SK-N-DZ (cell line): ENCODE results near the gene RPL29.
"Not testable (repeated sequence)": the region's sequence is repeated elsewhere in the genome, so short reads cannot be mapped to it uniquely, and the experiment has no call there.

ENCODE experiments used
- DNase-seq: peaks from one replicate; pipeline ENCODE4 v3.0.0-alpha.2; 2015; ENCODE audit warnings: low spot score

RPL29 gene

DNA sequence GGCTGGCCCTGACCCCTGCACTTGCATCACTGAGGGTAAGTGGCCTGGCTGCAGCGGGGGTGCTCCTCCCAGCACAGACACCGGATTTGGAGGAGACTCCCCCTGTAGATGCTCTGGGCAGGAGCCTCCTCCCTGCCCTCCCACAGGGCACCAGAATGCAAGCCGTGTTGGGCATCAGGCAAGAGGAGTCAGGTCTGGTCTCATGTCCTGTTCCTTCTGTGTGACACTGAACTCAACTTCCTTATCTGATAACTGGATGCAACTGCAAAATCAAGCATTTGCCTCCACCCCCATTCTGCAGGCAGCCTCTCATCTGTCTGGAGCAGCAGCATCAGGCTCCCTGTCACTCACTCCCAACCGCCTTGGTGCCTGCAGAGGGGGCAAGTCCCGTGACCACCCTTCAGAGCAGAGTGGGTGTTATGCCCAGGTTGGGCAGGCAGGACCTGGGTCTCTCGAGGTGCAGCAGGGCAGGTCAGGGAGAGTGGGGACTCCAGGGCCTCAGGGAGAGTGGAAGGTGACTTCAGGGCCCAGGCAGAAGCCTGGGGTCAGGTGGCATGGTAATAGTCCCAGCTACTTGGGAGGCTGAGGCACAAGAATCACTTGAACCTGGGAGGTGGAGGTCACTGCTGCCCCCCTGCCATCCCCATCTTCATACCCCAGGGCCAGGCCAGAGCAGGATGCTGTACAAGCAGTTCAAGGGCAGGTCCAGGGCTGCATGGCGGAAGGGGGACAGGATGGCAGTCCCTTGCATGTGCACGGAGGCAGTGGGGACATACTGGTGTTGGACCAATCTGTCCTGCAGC lies 10.5 kb upstream of the RPL29 start:
- peak; percentile 60 for DNase-seq

DNA sequence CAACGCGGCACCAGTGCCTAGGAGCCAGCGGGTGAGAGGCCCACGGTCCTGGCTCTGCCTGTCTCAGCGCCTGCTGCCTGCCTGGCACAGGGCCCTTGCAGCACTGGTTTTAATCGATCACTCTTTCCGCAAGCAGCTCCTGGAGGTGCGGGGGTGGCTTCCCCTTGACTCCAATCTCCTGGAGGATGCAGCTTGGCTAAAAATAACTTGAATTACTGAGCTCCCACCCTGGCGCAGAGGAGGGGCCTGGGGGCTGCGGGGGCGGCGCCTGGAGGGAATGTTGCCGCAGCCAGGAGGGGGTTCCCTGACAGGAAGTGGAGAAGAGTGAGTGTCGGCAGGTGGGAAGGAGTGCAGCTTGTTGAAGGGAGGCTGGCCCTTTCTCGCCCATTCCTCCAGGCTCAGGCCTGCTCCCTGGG lies 9.9 kb upstream of the RPL29 start:
- DNase-seq = peak; percentile 68

DNA sequence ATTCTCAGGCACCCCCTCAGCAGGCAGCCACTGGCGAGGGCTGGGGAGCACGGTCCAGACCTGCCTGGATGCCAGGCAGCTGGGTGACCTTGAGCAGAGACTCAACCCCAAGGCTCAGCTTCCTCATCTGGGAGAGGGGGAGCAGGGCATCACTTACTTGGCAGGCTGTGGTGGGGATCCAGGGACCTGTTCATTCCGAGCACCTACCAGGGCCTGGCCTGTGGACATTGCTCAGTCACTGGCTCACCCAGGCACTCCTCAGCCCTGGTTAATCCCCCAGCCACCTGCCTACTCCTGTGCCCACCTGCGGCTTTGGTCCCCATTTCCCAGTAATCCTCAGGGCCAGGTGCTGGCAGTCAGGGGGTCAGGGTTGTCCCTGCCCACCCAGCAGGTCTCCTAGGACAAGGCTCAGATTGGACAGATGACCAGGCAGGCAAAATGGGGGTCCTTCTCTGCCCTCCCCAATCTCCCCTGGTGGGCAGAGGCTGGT lies 9.3 kb upstream of the RPL29 start:
- no peak for DNase-seq

DNA sequence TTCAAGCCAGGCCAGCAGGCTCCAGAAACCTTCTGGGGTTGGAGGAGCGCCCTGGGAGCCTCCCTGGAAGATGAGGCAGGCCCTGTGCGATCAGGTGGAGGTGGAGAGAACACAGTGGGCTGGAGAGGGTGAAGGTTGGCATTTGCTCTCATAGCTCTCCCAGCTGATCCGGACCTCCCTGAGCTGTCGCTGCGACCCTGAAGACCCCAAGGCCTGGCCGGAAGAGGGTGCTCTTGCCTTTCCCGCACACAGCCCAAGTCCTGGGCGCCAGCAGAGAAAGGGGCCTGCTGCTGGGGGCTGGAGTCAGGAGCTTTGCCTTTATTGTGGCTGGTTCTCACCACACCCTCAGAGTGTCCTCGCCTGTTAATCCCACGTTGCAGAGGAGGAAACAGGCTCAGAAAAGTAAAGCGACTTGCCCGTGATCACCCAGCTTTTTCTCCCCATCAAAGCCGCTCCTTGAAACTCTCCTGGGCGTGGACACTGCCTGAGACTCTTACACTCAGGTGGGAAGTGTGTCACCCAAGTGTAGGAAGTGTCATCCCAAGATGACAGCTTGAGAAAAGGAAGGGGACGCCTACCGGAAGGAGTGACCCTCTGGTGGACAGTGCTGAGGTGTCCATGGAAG lies 8.6 kb upstream of the RPL29 start:
- DNase-seq = peak; percentile 81

DNA sequence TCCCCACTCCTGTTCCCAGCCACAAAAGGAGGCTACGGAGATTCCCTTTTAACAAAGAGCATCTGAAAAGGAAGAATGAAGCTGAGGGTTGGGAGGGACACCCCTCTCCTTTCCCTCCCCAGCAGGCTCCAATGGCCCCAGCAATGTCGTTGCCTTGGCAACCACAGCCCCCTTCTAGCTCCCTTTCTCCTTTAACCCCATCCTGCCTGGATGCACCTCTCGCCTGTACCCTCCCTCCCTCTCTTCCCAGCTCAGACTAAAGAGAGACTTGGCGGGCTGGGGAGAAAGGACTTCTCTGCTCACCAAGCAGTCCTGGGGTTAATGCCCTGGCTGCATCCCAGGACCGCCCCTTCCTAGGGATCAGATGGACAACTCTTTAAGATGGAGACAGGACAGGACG lies 7.1 kb upstream of the RPL29 start:
- no peak for DNase-seq

DNA sequence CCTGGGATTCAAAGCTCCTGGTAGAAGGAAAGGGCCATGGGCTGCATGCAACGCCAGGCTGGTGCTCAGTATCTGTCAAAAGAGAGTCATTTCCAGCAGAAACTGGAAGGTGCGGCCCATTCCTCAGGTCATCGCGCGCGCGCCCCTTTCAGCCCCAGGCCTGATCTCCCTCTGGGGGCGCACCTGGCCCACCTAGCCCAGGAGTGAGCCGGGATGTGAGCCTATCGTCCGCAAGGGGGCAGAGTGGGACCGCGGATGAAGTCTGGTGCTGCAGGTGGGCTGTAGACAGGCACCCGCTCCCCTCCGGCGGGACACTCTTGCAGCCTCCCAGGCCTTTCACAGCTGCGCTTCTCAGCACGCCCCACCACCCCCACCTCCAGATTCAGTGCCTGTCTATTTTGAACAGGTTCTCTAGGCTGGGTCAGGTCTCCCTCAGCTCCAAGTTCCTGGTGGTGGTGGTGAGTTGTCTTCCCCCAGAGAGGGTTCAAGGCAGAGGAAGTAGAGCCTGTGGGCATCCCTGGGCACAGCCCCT lies 5.8 kb upstream of the RPL29 start:
- peak; percentile 81 for DNase-seq

DNA sequence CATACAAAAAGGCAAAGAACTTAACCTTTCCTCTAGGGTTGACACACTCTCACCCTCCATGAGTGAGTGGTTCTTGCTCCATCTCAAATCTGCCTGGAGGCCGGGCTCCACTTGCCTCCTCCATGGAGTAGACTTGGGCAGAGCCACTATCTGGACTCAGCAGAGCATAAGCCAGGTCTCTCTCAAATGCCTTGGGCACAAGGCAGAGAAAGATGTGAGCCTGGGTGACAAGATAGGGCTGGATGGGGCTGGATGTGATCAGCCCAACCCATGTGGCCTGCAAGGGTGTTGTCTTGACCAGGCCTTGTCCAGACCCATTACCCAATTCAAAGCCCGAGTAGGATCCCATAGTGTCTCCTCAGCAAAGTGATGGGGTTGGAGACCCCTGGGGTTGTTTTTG lies 4.2 kb upstream of the RPL29 start:
- DNase-seq = no peak

DNA sequence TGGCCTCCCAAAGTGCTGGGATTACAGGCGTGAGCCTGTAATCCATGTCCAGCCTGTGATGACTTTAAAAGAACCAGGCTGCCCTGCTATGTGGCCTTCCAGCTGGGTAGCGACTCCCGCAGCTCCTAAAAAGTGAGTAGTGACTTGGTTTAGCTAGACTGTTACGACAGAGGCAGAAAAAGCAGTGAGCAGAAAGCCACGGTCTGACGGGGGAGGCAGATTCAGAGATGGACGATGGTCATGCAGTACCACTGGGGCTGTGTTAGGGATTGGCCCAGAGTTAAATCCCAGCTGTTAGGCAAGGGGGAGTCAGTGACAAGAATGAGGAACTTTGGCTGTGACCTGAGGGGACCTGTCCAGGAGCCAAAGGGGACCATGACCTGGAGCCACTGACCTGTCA lies 3.1 kb upstream of the RPL29 start:
- DNase-seq = no peak

DNA sequence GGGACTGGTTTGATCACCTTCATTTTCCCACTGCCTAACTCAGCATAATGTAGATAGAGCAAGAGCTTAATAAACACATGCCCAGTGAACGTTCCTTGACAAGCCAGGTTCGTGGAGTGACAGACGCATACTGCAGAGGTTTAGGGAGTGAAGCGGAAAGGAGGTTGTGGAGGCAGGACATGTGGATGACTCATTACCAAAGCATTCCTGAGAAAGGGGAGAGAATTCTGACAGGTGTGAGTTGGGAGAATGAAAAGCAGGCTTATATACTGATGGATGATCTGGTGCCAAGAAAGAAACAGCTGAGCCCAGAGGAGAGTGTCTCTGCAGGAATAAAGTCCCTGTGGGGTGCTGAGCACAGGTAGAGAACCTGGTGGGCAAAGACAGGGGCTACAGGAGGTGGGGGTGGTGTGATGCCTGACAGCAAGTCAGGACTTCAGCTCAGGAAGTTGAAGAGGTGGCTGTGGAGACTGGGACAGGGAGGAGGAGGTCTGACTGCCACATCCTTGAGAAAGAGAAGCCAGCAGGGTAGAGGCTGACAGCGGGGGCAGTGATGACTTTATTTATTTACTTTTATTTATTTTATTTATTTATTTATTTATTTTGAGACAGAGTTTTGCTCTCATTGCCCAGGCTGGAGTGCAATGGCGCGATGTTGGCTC lies 2.4 kb upstream of the RPL29 start:
- no peak for DNase-seq

DNA sequence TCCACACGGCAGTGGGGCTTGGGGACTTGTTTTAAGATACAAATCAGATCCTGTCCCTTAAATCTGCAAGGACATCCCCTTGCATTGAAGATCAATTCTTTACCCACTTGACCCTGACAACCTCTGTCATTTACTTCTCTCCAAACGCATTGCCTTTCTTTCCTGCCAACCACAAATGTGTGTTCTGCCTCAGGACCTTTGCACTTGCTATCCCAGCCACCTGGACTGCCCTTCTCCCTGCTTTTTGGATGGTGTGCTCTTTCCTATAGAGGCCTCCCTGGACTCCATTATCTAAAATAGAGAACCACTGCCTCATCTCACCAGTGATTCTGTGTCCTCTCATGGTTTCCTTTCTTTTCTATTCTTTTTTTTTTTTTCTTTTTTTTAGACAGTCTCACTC lies 1.5 kb upstream of the RPL29 start:
- DNase-seq = no peak

DNA sequence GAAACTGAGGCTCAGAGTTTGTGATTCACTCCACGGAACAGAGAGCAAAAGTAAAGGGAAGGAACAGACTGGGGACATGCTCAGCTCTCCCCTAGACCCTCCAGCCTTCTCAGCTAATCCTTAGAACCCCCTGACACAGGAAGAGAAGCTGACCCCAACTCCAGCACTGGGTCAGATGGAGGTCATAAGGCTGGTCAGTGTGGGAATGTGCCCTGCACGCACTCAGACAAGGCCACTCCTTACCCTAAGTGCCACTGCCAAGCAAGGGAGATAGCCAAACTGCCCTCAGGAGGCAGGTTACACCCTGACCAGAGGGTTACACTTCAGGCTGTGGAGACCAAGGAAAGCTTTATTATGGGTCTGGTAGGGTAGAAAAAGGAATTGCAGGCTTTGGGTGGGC lies 1.2 kb downstream of the RPL29 start:
- no peak for DNase-seq

DNA sequence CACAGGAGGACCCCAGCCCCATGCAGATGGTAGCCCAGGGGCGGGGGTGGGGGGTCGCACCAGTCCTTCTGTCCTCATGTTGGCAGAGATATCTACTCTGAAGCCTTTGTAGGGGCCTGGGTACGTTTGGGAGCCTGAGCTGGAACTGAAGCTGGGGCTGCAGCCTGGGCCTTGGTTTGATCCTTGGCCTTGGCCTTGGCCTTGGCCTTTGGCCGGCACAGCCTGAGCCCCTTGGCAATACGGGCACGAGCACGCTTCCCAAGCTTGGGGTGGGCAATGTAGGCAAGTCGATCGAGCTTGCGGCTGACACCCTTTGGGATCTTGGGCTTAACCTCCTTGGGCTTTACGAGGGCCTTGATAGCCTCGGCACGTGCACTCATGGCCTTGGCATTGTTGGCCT lies 2.0 kb downstream of the RPL29 start:
- DNase-seq = not testable (repeated sequence)

DNA sequence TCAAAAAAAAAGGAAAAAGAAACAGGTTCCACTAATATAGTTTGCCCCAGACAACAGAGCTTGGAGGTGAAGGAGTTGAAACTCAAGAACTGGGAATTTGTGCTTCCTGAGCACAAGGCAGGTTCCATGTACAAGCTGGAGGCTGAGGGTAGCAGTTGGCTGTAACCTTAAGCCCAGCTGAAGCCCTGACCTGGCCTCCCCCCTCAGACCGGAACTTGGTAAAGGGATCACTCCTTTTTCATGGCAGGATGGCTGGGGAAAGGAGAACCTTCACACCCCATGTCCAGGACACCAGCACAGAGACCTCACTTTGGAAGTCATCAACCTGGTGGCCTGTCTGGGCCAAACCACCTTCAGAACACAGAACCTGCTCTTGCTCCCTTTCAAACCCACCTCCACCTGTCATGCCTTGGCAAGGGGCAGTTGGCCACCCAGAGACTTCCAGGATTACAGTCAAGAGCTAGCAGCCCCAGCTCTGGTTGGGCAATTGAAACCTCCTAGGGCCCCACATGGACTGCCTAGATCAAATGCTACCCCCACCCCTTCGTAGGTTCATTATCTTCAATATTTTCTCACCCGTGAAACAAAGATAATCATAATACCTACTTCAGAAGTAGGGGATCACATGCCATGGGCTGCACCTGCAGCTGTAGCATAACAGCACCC lies 3.5 kb downstream of the RPL29 start:
- DNase-seq = no peak

DNA sequence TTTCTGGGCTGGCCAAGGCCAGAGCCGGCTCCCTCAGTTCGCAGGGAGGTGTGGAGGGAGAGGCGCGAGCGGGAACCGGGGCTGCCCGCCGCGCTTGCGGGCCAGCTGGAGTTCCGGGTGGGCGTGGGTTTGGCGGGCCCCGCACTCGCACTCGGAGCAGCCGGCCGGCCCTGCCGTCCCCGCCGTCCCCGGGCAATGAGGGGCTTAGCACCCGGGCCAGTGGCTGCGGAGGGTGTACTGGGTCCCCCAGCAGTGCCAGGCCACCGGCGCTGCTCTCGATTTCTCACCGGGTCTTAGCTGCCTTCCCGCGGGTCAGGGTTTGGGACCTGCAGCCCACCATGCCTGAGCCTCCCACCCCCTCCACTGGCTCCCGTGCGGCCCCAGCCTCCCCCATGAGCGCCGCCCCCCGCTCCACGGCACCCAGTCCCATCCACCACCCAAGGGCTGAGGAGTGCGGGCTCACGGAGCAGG lies 5.2 kb downstream of the RPL29 start:
- DNase-seq = not testable (repeated sequence)

DNA sequence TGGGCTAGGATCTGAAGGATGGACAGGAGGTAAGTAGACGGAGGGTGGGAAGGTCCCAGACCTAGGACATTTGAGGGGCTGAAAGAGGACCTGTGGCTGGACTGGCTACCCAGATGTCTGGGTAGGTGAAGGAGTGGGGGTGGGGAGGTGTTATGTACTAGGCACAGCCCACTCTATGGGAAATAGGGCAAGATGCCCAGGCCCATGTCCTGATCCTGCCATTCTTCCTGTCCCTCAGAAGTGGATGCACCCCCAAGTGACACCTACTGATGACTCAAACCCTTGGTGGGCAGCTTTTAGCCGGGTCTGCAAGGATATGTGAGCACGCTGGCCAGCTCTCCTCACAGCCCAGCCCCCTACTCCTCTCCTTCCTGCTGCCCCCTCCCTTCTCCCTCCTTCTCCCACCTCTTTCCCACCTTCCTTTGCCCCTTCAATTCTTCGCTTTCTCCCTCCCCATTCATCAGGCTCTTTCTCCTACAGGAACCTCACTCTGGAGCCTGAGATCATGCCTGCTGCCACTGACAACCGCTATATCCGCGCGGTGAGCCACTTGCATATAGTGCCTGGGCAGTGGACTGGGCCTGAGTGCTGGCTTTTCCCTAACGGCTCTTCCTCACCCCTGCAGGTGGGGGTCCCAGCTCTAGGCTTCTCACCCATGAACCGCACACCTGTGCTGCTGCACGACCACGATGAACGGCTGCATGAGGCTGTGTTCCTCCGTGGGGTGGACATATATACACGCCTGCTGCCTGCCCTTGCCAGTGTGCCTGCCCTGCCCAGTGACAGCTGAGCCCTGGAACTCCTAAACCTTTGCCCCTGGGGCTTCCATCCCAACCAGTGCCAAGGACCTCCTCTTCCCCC lies 7.2 kb downstream of the RPL29 start:
- no peak for DNase-seq

DNA sequence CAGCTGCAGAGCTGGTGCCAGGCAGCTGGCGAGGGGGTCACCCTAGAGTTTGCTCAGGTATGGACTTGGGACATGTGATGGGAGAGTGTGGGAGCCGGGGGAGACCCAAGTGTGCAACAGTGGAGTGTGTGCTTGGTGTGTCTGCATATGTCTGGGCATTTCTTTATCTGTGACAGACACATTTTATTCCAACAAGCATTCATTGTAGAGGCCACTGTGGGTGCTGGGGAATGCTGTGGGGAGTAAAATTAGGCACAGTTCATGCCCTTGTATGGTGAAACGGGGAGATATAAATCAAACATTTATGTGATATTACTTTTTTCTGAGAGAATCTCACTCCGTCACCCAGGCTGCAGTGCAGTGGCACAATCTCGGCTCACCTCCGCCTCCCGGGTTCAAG lies 8.1 kb downstream of the RPL29 start:
- no peak for DNase-seq

DNA sequence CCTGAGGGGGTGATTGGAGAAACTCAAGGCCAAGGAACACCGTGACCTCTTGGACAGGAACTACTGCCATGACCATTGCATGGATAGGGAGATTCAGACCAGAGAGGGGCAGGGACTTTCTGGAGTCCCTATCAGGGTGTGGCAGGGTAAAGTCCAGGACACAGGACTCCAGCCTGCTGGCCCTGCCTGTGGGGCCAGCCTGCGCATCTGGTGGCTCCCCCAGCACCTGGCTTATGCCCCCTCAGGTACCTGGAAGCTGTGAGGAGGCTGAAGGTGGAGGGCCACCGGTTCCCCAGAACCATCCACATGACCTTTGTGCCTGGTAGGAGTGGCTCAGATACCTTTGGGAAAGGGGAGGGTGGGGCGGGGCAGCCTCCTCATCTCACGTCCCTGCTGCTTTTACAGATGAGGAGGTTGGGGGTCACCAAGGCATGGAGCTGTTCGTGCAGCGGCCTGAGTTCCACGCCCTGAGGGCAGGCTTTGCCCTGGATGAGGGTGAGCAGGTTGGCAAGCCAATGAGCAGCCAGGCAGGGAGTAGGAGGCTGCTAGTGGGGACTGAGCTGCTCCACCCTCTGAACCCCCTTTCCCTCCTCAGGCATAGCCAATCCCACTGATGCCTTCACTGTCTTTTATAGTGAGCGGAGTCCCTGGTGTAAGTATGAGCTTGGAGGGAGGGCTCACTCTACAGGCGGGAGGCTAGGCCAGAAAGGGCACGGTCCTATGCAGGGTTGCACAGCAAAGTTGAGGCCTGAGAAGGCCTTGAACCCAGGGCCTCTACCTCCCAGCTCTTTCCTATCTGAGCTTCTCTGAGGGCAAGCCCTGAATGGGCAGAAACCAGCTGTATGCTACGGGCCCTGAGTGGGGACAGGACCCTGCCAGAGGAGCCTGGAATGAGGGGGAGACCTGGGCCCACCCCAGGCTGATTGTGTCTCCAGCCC lies 9.4 kb downstream of the RPL29 start:
- DNase-seq = no peak

DNA sequence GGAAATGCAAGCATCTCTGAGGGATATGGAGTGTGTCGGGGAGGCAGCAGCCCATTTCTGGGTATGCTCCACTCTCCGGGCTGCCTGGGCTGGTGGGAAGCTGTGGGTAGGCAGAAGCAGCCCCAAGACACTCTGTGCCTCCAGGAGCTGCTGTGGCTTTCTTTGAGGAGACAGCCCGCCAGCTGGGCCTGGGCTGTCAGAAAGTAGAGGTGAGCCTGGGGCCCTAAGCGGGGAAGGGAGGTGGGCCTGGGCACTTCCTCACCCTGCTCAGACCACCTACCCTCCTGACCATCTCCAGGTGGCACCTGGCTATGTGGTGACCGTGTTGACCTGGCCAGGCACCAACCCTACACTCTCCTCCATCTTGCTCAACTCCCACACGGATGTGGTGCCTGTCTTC lies 10.6 kb downstream of the RPL29 start:
- DNase-seq = no peak

DNA sequence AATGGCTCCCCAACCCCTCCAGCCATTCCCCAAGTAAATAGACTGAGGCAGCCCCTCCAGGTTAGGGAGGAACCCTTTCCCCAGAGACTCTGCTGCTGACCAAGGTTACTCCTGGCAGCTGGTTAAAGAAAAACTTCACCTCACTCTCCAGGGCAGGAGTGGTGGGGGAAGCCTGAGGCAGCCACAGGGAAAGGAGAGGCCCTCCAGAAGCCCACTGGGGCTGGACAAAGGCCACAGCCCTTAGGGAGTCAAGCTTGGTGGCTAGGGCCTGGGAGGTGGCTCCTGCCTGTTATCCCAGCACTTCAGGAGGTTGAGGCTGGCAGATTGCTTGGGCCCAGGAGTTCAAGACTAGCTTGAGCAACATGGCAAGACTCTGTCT lies 11.4 kb downstream of the RPL29 start:
- DNase-seq = no peak
